ENCODE data around the gene RNF220.

Gene RNF220

DNA sequence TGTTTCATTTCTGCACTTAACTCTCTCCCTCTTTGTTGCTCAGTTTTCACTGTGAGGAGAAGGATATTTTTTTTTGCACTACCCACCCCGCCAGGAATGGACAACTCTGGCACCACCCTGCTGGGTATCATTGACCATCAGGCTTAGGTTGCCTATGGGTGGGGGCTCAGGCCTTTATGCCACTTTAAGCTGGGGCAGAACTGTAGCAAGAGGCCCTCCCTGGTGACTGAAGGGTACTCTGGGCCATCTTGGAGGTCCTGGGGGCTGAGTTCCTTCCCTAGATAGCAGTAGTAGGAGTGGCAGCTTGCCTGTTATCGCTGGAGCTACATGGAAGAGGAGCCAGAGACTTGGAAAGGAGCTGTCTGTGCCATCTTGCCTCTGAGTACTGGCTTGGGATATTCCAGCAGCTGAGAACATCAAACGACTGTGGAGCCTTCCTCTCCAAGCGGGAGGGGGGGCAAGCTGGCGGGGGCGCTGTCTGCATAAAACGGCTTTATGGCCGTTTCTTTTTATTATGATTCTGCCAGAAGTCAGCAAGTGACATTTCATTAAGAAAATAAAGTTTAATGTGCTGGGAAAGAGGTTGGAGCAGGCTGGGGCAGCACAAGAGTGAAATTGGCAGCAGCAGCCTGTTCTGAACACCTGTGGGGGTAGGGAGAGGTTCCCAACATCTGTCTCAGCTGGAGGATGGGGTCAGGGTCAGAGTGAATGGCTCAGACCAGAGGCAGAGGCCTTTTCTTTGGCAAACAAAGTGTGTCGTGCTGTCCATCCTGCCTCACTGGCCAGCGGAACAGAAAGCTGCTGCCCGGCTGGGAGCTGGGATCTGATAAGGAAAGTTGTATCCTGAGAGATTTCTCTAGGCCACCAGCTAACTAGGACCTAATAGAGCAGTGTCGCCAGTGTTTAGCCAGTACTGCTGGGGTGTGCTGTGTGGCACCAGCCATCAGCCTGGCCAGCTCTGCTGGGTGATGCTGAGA is 236.4 kb downstream of the RNF220 start:
- no peak for DNase-seq

DNA sequence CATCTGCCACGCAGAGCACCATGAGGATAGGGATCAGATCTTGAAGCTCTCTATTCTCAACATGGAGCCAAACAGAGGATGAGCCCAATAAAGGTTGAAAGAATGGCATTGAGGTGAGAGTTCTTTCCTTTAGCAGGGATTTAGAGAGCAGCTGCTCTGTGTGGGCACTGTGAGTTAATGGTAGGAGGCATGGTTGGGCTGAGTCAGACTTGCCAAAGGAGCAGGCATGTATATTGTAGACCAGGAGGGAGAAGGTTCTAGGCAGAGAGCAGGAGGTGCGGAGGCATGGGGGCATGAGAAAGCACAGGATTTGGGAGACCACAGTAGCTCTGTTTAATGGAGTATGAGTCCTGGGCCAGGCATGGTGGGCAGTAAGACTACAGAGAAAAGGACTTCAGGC is 237.2 kb downstream of the RNF220 start:
- DNase-seq, result no peak

DNA sequence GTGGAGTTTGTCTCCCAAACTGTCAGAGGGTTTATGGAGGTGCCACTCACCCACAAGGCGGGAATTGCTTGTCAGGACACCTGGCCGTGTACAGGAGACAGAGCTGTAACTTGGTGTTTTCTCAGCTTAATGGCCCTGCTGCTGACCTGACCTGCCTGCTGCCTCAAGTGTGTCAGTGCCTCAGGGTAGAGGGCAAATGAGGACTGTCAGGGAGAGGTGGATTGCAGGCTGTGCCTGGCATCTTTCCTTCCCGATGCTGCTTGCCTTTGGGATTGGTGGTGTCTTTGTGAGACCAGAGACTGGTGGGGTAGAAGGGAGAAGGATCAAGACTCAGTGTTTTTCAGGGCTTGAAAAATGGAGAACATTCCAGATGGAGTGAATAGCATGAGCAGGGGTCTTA is 237.9 kb downstream of the RNF220 start:
- no peak for DNase-seq

DNA sequence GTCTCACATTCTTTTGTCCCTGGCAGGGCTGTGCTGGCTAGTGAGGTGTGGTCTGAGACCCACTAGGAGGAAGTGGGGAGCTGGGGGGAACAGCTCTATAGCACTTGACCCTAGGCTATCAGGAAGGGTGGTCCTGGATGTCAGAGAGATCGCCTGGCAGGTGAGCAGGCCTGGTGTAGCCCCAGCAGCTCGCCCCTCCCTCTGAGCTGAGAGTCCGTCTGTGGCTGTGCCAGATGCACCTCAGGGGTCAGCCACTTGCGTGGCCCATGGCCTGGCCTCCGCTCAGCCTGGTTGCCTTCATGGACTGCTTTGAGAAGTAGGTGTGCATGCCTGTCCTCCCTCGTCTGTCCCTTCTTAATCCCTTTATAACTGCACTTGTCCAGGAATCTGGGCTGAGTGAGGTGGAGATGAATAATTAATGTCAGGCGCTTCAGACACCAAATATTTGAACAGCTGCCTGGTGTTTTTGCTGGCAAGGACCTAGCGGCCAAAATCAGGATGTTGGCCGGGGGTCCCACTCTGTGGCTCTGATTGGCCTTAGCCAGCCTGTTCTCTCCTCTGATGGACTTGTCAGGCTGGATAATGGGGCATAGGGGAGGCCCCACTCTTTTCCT is 238.8 kb downstream of the RNF220 start:
- DNase-seq, result no peak

DNA sequence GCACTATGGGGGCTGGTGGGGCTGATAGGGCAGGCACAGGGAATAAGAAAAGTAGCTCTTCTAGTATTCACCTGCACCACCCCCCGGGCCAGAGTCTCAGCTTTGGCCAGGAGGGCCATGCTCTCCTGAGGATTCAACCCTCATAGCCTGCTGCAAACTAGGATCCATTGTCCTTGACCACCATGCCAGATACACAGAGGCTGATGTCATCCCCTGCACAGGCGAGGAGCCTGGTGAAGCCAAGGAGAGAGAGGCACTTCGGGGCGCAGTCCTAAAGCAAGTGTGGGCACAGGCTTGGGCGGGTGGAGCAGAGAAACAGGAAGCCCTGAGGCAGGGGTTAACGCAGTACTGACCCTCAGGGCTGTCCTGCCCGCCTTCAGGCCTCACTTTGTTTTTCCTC is 239.8 kb downstream of the RNF220 start:
- no peak for DNase-seq

DNA sequence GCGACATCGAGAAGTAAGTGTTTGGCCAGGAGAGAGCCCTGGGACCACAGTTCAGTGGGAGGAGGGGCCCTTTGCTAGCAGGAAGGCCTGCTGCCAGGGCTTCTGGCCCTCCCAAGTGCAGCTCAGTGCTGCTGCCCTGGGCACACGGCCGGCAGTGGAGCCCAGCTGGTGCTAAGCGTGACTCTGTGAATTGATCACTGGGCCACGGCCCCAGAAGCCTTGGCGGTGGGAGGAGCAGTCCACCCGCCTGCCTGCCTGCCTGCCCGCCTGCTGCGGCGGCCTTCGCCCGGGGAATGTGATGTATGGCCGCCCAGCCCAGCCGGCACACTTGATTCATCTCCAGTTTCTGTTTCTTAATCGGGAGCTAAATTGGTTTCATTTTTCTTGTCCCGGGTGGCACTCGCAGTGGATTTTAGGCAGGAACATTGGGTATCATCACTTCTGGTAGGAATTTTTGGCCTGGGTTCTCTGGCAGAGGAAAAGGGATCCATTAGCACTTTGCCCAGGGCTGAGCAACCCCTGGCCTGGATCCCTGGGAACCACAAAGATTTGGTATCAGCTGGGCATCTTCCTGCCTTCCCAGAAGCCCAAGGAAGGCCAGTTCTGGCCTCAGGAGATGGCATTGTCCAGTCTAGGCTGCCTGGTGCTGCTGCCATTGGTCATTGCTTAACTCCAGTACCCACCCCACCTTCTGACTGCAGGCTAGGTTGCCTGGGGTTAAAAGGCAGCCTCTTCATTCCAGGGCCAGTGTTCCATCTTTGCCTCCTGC is 240.6 kb downstream of the RNF220 start:
- DNase-seq, result no peak

DNA sequence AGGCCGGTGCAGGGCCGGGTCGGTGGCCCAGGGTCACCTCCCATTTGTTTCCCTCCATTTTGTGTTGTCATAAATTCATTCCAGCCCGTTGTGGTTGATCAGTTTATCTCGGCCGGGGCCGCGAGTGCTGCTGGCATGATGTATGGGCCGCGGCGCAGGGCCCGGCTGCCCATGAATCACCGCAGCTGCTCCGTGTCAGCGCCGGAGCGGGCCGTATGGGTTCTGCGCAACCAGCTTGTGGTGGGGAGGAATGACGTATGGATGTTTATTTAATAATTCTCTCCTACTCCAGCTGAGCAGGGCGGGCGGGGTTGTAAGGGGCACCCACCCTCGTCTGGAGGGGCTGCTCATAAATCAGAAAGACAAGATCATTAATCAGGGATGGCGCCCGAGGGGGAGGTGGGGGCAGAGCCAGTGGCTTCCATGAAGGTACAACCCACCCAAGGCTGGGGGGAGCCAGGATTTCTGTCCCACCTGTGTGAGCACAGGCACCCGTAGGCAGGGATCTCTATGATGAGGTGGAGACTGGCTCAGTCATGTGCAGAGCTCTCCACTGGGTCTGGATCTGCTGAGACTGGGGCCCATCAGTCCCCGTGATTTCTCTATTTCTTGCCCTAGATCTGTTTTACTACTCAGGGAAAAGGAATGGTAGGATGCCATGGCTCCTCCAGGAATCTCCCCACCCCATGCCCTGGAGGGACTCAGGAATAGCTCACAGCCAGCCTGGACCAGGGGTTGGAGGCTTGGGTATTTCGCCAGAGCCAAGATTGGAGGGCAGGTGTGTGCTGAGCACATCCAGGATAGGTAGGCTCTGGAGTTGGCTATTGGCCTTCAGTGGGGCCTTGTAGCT is 241.4 kb downstream of the RNF220 start:
- no peak for DNase-seq

DNA sequence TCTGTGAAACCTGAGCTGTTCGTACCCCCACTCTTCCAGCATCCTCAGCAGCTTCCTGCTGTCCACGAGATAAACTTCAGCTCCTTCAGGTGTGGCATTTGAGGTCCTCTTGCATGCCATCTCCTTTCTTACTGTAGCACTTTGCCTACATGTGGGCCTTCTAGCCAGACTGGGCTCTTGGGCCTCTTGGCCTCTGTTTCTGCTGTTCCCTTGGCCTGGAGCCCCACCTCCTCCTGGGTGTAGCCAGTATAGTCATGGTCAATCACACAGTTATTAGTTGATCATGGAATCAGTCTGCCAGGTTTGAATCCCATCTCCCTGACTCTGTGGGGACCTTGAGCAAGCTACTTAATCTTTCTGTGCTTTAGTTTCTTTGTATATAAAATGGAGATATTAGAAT is 242.8 kb downstream of the RNF220 start:
- no peak for DNase-seq

DNA sequence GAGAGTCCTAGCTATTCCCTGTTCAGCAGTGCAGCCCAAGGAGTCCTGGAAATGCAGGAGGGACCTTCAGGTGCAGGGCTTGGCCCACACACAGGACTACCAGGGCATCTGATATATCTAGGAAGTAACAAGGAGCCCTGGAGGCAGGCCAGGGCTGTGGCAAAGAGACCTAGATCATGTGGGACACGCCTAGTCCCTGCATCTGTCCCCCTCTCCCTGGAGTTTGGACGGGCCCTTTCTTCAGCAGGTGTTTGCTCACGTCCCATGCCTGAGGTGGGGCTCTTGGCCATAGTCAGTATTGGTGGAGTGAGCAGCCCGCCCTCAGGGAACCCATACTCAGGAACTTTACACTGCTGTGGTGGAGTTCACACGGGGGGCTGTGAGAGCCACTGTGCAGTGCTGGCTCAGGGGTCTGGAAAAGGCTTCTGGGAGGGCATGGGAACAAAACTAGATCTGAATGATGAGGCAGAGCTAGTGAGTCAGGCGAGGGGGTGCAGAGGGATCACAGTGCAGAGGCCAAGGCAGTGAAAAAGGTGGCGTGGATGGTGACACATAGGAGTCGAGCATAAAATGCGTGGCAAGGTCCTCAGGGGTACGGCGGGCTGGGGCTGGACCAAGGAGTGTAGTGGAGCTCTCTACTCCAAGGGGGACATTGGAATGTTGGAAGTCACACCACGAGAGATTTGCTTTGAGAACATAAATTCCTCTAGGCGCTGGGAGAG is 243.6 kb downstream of the RNF220 start:
- no peak for DNase-seq

DNA sequence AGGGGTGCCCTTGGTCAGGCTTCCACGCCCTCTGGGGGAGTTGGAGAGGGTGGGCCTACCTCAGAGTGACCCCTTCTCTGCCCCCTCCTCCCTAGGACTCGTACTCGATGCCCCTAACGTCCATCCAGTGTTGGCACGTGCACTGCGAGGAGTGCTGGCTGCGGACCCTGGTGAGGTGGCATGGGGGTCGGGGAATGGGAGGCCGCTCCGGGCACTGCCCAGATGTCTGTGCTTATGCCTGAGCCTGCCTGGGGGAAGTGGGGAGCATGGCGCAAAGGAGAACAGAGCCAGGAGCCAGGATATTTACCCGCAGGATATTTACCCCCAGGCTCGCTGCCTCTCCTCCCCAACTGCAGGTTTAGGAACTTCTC is 244.7 kb downstream of the RNF220 start:
- DNase-seq, result no peak

DNA sequence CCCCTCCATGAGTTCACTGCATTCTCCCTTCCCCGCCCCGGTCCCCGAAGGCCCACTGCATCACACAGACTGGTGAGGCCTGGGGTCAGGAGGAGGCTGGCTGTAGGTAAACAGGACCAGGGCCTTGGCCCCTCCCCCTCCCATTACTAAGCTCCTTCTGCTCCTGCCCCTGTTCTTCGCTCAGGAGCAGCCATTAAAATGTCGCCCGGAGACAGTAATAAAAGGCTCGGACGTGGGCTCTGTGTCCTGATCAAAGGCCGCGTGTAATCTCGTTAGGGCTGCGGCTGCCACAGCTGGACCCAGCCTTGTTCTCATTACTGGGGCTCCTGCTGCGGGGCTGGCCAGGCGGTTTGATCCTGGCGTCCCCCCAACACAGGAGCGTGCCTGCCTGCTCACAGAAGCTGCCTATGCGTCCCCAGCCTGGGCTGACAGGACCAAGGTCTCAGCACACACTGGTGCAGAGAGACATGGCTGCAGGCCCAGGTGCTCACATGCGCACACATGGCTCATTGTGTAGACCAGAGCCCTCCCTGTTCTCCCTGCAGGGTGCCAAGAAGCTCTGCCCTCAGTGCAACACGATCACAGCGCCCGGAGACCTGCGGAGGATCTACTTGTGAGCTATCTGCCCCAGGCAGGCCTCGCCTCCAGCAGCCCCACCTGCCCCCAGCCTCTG is 245.2 kb downstream of the RNF220 start:
- DNase-seq, result no peak

DNA sequence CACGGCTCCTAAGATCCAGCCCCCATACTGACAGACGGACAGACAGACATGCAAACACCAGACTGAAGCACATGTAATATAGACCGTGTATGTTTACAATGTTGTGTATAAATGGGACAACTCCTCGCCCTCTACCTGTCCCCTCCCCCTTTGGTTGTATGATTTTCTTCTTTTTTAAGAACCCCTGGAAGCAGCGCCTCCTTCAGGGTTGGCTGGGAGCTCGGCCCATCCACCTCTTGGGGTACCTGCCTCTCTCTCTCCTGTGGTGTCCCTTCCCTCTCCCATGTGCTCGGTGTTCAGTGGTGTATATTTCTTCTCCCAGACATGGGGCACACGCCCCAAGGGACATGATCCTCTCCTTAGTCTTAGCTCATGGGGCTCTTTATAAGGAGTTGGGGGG is 246.0 kb downstream of the RNF220 start:
- DNase-seq, result no peak

DNA sequence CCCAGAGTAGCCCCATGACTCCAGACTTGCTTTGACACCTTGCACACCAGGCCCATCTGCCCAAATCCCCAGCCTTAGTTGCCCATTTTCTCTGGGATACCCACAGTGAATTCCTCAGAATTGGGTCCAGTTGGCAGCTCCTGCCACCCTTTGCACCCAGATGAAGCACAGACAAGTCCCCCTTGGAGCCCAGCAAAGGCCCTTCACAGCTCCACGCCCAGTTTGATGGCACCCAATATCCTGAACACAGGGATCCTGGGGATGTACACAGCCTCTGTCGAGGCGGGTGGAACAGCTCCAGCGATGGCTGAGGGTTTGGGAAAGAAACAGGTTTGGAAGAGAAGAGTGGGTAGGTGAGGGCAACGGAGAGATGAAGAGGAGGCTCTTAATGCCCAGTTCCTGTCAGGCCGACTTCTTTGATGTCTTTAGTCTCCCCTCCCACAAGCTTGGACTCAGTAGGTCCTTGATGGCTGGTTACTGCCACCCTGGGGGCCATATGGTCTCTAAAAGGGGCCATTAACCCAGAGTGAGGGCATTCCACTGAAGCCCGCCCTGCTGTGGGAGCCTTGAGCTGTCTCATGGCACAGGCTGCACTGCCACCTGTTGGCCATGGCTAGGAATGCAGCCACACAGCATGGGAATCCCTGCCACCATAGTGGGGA is 247.5 kb downstream of the RNF220 start:
- no peak for DNase-seq

DNA sequence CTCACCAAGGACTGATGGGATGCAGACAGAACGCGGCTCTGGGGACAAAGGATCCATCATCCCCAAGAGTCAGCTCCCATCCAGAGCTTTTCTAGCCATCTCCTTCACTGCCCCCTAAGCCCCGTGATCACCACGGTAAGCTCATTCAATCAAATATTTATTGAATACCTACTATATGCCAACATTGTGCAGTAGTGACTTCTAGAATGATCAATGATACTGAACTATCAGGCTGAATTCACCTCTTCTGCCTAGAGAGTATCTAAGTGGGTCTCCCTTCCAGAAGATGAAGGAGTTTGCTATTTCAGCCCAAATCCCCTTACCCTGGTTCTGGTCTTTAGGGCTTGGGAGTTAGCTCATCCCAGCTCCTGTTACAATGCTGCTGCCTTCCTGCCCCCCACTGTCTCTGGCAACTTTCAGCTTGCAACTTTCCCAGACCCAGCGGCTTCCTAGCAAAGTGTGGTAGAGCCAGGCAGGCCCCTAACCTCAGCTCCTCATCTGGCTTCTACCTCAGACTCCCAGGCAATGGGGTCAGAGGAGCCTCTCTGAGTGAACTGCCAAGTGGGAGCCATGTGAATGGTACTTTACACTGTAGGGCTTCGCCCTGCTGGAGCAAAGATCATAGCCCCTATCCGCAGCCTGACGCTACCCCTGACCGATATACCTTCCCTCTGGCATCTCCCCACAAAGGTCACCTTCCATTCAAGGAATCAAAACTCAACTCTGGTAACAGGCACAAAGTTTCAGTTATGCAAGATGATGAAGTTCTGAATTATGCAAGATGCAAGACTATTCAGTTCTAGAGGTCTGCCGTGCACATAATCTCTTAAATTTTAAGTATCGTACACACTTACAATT is 248.3 kb downstream of the RNF220 start:
- DNase-seq, result no peak

DNA sequence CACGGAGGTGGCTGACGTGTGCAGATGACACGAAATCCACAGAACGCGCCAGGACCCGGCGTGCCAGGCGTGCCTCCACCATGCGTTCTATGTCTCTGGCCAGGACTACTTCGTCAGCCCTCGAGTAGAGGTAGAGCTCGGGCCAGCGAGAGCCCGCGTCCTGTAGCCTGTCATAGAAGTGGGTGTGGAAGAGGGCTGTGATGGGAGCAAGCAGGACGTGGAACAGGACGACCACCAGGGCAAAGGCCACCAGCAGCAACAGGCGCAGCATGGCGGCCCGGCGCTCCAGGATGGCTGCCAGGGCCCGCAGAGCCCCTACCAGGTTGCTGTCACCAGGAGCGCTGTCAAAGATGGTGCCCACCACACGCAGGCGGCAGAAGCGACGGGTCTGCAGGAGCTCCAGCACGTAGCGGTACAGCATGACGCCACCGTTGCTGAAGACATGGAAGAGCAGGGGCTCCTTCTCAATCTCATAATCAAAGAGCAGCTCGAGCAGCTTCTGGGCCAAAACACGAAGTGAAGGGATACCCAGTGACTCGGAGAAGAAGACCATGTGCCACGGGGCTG is 249.6 kb downstream of the RNF220 start:
- DNase-seq, result no peak

DNA sequence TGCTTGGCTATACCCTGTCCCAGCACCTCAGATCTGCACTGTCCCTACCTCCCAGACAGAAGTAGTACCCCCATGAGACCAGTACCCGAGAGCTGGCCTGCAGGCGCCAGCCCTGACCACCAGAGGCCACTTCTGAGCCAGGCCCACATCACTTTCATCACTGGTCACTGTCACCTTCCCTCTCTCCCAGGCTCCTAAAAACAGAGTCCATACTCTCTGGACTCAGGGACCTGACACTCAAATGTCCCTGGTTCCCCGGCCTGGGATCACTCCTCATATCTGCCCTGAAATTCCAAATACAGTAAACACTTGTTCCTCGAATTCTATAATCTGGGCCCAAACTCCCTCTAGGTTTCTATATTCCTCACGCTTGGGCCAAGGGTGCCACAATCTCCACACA is 250.6 kb downstream of the RNF220 start:
- no peak for DNase-seq

DNA sequence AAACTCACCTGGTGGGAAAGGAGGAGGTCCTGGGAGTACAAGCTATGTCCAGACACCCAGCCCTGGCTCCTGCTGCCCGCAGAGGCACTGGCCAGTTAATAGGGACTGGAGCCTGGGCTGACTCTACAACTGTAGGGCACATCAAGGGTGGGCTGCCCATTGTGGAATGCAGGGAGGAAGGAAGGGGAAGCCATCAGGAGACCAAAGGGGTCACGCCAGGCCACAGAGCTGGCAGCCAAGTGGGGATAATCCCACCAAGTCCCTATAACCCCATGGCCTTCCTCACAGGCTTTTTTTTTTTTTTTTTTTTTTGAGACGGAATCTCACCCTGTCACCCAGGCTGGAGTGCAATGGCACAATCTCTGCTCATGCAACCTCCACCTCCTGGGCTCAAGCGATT is 254.5 kb downstream of the RNF220 start:
- DNase-seq, result no peak

DNA sequence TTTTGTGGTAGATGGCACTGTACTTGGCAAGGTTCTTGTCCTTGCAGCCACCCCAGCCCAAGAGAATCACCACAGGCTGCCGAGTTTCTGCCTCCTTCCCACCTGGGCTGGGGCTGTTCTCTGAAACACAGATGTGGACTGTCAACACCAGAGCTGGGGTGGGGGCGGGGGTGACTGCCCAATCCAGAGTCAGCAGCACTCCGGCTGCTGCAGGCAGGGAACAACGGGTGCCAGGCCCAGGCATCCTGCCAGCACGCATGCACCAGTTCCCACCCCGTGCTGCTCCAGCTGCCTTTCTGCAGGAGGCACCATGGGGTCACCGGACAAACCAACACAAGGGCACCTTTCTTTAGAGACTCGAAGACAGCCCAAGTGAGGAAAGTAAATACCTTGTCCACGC is 255.1 kb downstream of the RNF220 start:
- peak; percentile 70 for DNase-seq
